Measurements from ENCODE around the gene NEB. TPM values are rescaled to one million over a fixed set of nuclear protein-coding genes. Genes with fewer than 3 reads are reported as not detected.

The NEB gene
- total RNA-seq, 1 donor from 2014 or later = 0.53 TPM

- H3K27me3 ChIP-seq = no peaks in the 10 kb centered on the region
- H3K9me3 ChIP-seq = no peaks in the 10 kb centered on the region
- intact Hi-C loops (cut with DNase I) = no loop called here
- H3K27ac ChIP-seq = no peak overlapping the region
- no peaks in the 10 kb centered on the region for H3K36me3 ChIP-seq
- no peak for TF ChIP-seq CTCF (IDR thresholded peaks at IDR 0.05)
- no peak overlapping the region for H3K4me3 ChIP-seq
- no peaks in the 10 kb centered on the region for H3K4me1 ChIP-seq
- DNase-seq (ENCODE audit: low spot score in 2 of 2) = no peak
Observed at GRCh38 chr2:151730262-151730975, 3.9 kb downstream of the NEB start.

GRCh38 chr2:151729837-151730236 lies 4.4 kb downstream of the NEB start:
- Histone ChIP-seq H3K36me3 (no peaks in the 10 kb centered on the region), H3K4me3 (no peak overlapping the region), H3K4me1 (no peaks in the 10 kb centered on the region), H3K27ac (no peak overlapping the region), H3K27me3 (no peaks in the 10 kb centered on the region), H3K9me3 (no peaks in the 10 kb centered on the region)
- TF ChIP-seq CTCF (IDR thresholded peaks at IDR 0.05) = no peak
- no peak for DNase-seq (ENCODE audit: low spot score in 2 of 2)
- intact Hi-C loops (cut with DNase I) = no loop called here

GRCh38 chr2:151729415-151729811 lies 4.9 kb downstream of the NEB start:
- no peak for DNase-seq (ENCODE audit: low spot score in 2 of 2)
- Histone ChIP-seq H3K4me3 (no peak overlapping the region), H3K27ac (no peak overlapping the region), H3K9me3 (no peaks in the 10 kb centered on the region), H3K4me1 (no peaks in the 10 kb centered on the region), H3K27me3 (no peaks in the 10 kb centered on the region), H3K36me3 (no peaks in the 10 kb centered on the region)
- TF ChIP-seq CTCF (IDR thresholded peaks at IDR 0.05) = no peak
- intact Hi-C loops (cut with DNase I) = no loop called here

GRCh38 chr2:151728804-151729414 lies 5.4 kb downstream of the NEB start:
- no peaks in the 10 kb centered on the region for H3K4me1 ChIP-seq
- H3K4me3 ChIP-seq = no peak overlapping the region
- TF ChIP-seq CTCF (IDR thresholded peaks at IDR 0.05) = no peak
- H3K27ac ChIP-seq = no peak overlapping the region
- H3K36me3 ChIP-seq = no peaks in the 10 kb centered on the region
- H3K9me3 ChIP-seq = no peaks in the 10 kb centered on the region
- no peaks in the 10 kb centered on the region for H3K27me3 ChIP-seq
- intact Hi-C loops (cut with DNase I) = no loop called here
- DNase-seq (ENCODE audit: low spot score in 2 of 2) = no peak

GRCh38 chr2:151727593-151728552 lies 6.4 kb downstream of the NEB start:
- Histone ChIP-seq H3K9me3 (no peaks in the 10 kb centered on the region), H3K36me3 (no peaks in the 10 kb centered on the region), H3K4me3 (no peak overlapping the region), H3K27ac (no peak overlapping the region), H3K4me1 (no peaks in the 10 kb centered on the region), H3K27me3 (no peaks in the 10 kb centered on the region)
- DNase-seq (ENCODE audit: low spot score in 2 of 2) = no peak
- TF ChIP-seq CTCF (IDR thresholded peaks at IDR 0.05) = no peak
- intact Hi-C loops (cut with DNase I) = no loop called here

Data from ascending aorta (tissue), 2 donors.